Measurements from ENCODE around the gene CIT.

GRCh38 chr12:119710965-119711551, 166.1 kb downstream of the CIT start:
- no peak for TF ChIP-seq CTCF (IDR thresholded peaks at IDR 0.05)
- no peak for TF ChIP-seq POLR2A (IDR thresholded peaks at IDR 0.05)

Measured in Peyer's patch (tissue), 4 donors.